Ramos (cell line): ENCODE data around the gene RAD52.
"Not testable (repeated sequence)": the region's sequence is repeated elsewhere in the genome, so short reads cannot be mapped to it uniquely, and the experiment has no call there.

Source experiments
- in situ Hi-C: fragments of 300-500 bp; cut with MboI; formaldehyde crosslinking; loops from one replicate; pipeline ENCODE4 v1.14.3; 2022; ENCODE audit warnings: low sequenced_read_pairs; ENCODE audit not compliant: unreplicated experiment

RAD52 gene

GRCh38 chr12:968545-968944 is 19.1 kb upstream of the RAD52 start:
- in situ Hi-C loops, result no loop called here

- in situ Hi-C loops, result no loop called here
Measured at GRCh38 chr12:967641-968040, 18.1 kb upstream of the RAD52 start.

DNA sequence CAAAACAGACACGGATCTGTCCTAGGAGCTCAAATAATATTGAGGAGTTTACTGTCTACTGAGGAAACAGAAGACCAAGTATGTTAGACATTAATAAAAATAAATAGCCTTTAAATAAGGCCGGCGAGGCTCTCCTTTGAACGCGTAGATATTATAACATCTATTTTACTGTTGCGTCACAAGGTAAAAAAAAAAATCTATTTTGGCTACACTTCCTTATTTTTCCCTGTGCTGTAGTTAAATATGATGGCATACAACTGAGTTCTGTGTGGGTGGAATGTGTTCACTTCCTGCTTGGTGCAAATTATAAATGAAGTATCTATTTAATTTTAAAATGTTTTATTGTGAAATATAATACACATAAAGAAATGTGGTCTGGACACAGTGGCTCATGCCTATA is 17.2 kb upstream of the RAD52 start:
- in situ Hi-C loops, result no loop called here

DNA sequence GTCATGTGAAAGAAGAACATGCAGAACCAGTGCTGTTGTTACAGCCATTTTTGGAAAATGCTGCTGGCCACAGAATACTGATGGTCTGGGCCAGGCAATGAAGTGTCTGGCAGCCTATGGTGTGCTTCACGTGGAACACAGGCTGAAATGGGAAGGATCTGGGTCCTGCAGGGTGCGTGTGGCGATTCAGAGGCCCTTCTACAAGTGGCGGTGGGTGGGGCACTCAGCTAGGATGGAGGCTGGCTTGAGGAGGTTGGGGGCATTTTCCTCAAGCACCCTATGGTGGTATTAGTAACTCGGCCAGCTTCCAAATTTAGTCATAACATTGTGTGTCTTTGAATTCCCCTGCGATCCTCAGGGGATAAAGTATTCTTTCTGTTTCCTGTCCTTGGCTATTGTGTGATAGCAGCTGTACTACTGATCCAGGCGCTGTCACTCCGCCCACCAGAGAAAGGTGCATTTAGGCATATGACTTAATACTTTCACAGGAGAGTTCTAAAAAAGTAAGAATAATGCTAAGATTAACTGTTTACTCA is 9.2 kb upstream of the RAD52 start:
- in situ Hi-C loops, result no loop called here

GRCh38 chr12:955939-956338 is 6.4 kb upstream of the RAD52 start:
- in situ Hi-C loops, result no loop called here

DNA sequence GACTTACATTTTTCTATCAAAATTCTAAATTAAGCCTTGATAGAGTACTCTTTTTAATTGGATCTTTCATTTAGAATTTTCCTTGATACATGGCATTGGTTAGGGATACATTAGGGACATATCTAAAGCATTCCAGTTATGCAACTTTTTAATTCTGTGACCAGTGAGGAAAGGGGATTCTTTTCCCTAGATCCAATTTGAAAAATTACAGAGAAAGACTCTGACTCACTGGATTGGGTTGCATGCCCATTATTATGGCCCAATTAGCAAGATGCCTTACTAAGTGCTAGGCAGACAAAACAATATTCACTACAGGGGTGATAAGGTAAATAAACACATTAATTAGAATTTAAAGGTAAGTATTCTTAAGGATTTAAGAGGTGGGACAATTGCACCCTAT is 5.2 kb upstream of the RAD52 start:
- in situ Hi-C loops, result no loop called here

GRCh38 chr12:953776-954175 is 4.3 kb upstream of the RAD52 start:
- in situ Hi-C loops, result no loop called here

DNA sequence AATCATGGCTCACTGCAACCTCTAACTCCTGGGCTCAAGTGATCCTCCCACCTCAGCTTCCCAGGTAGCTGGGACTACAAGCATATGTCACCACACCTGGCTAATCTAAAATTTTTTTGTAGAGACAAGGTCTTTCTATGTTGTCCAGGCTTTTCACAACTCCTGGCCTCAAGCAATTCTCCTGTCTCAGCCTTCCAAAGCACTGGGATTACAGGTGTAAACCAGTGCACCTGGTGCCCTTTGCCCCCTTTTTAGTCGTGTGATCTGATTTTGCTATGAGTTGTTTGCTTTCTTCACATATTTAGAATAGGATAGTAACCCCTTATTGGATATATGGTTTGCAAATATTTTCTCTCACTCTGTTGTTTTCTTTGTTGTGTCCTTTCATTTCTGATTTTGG is 1.7 kb upstream of the RAD52 start:
- in situ Hi-C loops, result no loop called here

- in situ Hi-C loops, result loop anchor here (10.0 kb wide), 1 partner anchor 373 kb away; no protein-coding TSS in a partner anchor
Measured at GRCh38 chr12:948238-948637, 1.3 kb downstream of the RAD52 start.

- in situ Hi-C loops, result loop anchor here (10.0 kb wide), 1 partner anchor 372 kb away; no protein-coding TSS in a partner anchor
Measured at GRCh38 chr12:946631-947030, 2.9 kb downstream of the RAD52 start.

DNA sequence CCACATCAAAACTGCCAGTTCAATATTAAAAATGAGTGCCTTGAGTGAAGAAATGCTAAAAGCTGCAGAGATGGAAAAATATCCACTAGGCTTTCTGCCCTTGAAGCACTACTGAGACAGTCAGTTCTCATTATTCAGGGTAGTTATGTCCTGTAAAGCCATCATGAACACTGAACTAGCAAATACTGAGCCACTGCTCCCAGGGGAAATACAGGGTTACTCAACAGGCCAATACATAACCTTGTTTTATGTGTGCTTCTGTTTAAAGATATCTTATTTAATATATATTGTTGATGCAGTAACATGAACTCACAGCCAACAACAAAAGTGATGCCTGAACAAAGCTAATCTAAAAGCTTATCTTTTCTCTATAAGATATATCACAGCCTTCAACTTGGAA is 3.3 kb downstream of the RAD52 start:
- in situ Hi-C loops, result loop anchor here (10.0 kb wide), 1 partner anchor 371 kb away; no protein-coding TSS in a partner anchor

DNA sequence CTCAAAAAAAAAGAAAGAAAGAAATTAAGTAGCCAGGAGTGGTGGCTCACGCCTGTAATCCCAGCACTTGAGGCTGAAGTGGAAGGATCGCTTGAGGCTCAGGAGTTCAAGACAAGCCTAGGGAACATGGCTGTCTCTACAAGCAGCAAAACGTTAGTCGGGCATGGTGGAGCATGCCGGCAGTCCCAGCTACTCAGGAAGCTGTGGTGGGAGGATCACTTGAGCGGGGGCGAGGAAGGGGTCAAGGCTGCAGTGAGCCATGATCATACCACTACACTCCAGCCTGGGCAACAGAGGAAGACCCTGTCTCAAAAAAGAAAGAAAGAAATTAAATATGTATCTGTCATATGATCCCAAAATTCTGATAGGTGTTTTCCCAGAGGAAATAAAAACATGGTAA is 5.3 kb downstream of the RAD52 start:
- in situ Hi-C loops, result loop anchor here (10.0 kb wide), 1 partner anchor 369 kb away; no protein-coding TSS in a partner anchor

DNA sequence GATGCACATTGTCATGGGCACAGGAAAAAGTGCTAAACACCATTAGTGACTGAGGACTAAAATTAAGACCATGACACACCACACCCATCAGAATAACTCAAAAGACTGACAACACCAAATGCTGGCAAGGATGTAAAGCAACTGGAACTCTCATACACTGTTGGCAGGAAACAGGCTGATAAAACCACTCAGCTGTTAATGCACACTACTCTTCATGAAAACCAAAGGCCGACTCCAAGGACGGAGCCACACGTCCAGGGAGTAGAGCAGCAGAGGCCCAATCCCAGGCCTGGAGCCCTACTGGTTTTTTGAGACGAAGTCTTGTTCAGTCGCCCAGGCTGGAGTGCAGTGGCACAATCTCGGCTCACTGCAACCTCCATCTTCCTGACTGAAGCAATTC is 6.4 kb downstream of the RAD52 start:
- in situ Hi-C loops, result loop anchor here (10.0 kb wide), 1 partner anchor 368 kb away; no protein-coding TSS in a partner anchor

- in situ Hi-C loops, result no loop called here
Measured at GRCh38 chr12:938810-939209, 10.7 kb downstream of the RAD52 start.

- in situ Hi-C loops, result no loop called here
Measured at GRCh38 chr12:936377-937345, 12.8 kb downstream of the RAD52 start.

DNA sequence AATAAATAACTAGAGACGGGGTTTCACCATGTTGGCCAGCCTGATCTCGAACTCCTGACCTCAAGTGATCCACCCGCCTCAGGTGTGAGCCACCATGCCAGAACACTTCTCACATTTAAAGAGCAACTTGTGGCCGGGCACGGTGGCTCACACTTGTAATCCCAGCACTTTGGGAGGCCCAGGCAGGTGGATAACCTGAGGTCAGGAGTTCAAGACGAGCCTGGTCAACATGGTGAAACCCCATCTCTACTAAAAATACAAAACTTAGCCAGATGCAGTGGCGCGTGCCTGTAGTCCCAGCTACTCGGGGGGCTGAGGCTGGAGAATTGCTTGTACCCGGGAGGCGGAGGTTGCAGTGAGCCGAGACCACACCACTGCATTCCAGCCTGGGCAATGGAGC is 13.6 kb downstream of the RAD52 start:
- in situ Hi-C loops, result not testable (repeated sequence)

GRCh38 chr12:931591-931990 is 17.9 kb downstream of the RAD52 start:
- in situ Hi-C loops, result no loop called here

- in situ Hi-C loops, result no loop called here
Measured at GRCh38 chr12:931060-931459, 18.4 kb downstream of the RAD52 start.

- in situ Hi-C loops, result no loop called here
Measured at GRCh38 chr12:926641-927040, 22.9 kb downstream of the RAD52 start.

DNA sequence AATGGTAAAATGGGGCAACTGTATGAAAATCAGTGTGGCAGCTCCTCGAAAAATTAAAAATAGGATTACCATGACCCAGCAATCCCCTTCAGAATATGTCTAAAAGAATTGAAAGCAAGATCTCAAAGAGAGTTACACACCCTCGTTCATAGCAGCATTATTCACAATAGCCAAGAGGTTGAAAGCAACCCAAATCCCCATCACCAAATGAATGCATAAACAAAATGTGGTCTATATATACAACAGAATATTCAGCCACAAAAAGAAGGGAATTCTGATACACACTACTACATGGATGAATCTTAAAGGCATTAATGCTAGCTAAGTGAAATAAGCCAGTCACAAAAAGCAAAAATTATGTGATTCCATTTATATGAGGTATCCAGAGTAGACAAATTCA is 27.2 kb downstream of the RAD52 start:
- in situ Hi-C loops, result no loop called here

DNA sequence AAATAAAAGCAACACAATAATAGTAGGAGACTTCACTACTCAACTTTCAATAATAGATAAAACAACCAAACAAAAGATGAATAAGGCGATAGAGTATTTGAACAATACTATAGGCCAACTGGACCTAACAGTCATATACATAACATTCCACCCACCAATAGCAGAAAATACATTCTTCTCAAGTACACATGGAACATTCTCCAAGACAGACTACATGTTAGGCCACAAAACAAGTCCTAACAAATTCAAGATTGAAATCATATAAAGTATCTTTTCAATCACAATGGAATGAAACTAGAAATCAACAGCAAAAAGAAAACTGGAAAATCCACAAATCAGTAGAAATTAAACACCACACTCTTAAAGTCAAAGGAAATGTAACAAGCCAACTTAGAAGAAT is 28.8 kb downstream of the RAD52 start:
- in situ Hi-C loops, result no loop called here
